Peyer's patch (tissue), 4 donors: ENCODE results near the gene MANF. TPM values are rescaled to one million over a fixed set of nuclear protein-coding genes. Genes with fewer than 3 reads are reported as not detected.
A peak's percentile ranks its signal among the peaks of the same experiment; 100 is the strongest.

Experiments used
- DNase-seq, 3 donors: peaks; one replicate each; pipeline ENCODE4 v3.0.0-alpha.2; 2017 to 2019
- H3K27ac ChIP-seq, 4 donors: fragments of 200-600 bp; sonication (generic); one replicate each; pipeline ENCODE4 v1.5.1; 2016 to 2019
- H3K27me3 ChIP-seq, 2 donors: fragments of 200-600 bp; sonication (generic); one replicate each; pipeline ENCODE4 v1.5.1; 2019
- H3K36me3 ChIP-seq, 3 donors: fragments of 200-600 bp; sonication (generic); one replicate each; pipeline ENCODE4 v1.5.1; 2016 to 2019
- H3K4me1 ChIP-seq, 4 donors: fragments of 200-600 bp; sonication (generic); one replicate each; pipeline ENCODE4 v1.5.1; 2016 to 2019
- H3K4me3 ChIP-seq, 4 donors: fragments of 200-600 bp; sonication (generic); 1 replicate in 3 of 4; 2 replicates in 1 of 4; pipeline ENCODE4 v1.5.1; 2016 to 2019; ENCODE audit warnings: mild to moderate bottlenecking in 1 of 4
- H3K9me3 ChIP-seq, 4 donors: fragments of 200-600 bp; sonication (generic); one replicate each; pipeline ENCODE4 v1.5.1; 2016 to 2019; ENCODE audit warnings: mild to moderate bottlenecking in 1 of 4
- POLR2A ChIP-seq, 2 donors: fragments of 450-650 bp; IDR thresholded peaks; one replicate each; pipeline ENCODE4 v1.5.1; 2017; ENCODE audit warnings: antibody characterized with exemption in 2 of 2, mild to moderate bottlenecking in 2 of 2, moderate library complexity in 2 of 2
- total RNA-seq, 4 donors: library from RNA; depleted of rRNA; stranded (reverse); fragments of >200 nt; gene quantifications; one replicate each; pipeline ENCODE4 v1.1.0, GENCODE V29; 2016
- TF ChIP-seq, protein P1 (sequence below), 6 experiments: fragments of 450-650 bp in 4 of 6; fragments of 200-600 bp in 2 of 6; sonication (generic) in 1 of 6; IDR thresholded peaks; one replicate each; pipeline ENCODE4 v1.5.1; 2017 to 2019; ENCODE audit warnings: antibody characterized with exemption in 6 of 6, mild to moderate bottlenecking in 3 of 6, moderate library complexity in 1 of 6

The MANF gene
- 10 to 100 TPM; 18.2 to 52.7 (median 26.4) TPM for total RNA-seq

DNA sequence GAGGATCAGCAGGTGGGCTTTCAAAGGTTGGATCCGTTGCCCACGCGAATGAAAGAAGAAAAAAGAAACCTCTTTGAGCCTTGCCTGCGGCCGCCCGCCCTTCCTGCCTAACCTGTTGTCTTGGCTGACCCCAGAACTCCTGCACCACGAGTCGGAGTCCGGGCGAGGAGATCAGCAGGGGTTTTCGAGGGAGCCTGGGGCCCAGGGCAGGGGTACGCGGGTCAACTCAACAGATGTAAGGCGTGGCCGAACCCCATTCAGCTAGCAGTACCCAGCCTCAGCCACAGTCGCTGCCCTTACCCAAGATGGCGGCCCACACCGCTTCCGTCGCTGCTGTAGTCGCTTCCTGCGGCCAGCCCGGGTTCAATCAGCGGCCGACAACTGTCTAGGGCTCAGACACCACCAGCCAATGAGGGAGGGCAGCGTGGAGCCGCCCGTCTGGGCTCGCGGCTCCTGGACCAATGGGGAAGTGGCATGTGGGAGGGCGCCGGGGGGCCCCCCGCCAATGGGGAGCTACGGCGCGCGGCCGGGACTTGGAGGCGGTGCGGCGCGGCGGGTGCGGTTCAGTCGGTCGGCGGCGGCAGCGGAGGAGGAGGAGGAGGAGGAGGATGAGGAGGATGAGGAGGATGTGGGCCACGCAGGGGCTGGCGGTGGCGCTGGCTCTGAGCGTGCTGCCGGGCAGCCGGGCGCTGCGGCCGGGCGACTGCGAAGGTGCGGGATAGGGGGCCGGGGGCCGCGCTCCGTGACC, at the start of gene MANF:
MANF (plus strand) TSS at position 566 of the 748 bp plus-strand sequence; CDS start at position 618, 52 bp downstream.
- Histone ChIP-seq H3K9me3 (no peaks in the 10 kb centered on the region), H3K36me3 (peaks cover 0 to 14% (median 0%) of the 10 kb centered on the region in 3 donors), H3K4me3 (peak within 1 kb of the TSS; percentile 61 to 92 (median 81)), H3K27me3 (no peaks in the 10 kb centered on the region), H3K27ac (peak within 1 kb of the TSS; percentile 87 to 94 (median 88)), H3K4me1 (peaks cover 0 to 43% (median 6%) of the 10 kb centered on the region in 4 donors)
- TF ChIP-seq, protein P1, sequence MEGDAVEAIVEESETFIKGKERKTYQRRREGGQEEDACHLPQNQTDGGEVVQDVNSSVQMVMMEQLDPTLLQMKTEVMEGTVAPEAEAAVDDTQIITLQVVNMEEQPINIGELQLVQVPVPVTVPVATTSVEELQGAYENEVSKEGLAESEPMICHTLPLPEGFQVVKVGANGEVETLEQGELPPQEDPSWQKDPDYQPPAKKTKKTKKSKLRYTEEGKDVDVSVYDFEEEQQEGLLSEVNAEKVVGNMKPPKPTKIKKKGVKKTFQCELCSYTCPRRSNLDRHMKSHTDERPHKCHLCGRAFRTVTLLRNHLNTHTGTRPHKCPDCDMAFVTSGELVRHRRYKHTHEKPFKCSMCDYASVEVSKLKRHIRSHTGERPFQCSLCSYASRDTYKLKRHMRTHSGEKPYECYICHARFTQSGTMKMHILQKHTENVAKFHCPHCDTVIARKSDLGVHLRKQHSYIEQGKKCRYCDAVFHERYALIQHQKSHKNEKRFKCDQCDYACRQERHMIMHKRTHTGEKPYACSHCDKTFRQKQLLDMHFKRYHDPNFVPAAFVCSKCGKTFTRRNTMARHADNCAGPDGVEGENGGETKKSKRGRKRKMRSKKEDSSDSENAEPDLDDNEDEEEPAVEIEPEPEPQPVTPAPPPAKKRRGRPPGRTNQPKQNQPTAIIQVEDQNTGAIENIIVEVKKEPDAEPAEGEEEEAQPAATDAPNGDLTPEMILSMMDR (IDR thresholded peaks at IDR 0.05): peak in 3 of 6 experiments; percentile 32 to 46 (median 41)
- TF ChIP-seq POLR2A (IDR thresholded peaks at IDR 0.05): peak; percentile 76 to 91
- DNase-seq: peak; percentile 98 to 99 (median 99)

DNA sequence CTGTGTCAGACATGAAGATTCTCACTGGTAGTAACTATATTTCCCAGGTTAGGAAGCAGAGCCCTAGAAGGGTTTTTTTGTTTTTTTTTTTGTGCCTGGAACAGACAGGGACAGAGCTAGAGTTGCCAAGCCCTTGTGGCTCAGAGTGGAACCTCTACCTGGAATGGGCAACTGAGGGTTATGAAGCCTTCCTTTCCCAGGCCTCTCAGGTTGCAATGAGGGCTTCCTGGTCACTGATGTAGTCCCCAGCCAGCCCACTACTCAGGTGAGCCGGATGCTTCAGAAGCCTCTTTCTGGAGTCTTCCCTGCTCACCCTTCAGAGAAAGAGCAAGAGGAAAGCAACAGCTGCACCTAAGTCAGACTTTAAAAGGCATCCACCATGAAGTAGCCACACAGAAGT, 48.8 kb upstream of the MANF start:
- H3K4me3 ChIP-seq: no peak overlapping the region
- H3K9me3 ChIP-seq: no peaks in the 10 kb centered on the region
- no peak for DNase-seq
- H3K27ac ChIP-seq: no peak overlapping the region
- no peaks in the 10 kb centered on the region for H3K36me3 ChIP-seq
- H3K4me1 ChIP-seq: no peaks in the 10 kb centered on the region
- TF ChIP-seq POLR2A (IDR thresholded peaks at IDR 0.05): no peak
- TF ChIP-seq, protein P1 (IDR thresholded peaks at IDR 0.05): no peak
- no peaks in the 10 kb centered on the region for H3K27me3 ChIP-seq

DNA sequence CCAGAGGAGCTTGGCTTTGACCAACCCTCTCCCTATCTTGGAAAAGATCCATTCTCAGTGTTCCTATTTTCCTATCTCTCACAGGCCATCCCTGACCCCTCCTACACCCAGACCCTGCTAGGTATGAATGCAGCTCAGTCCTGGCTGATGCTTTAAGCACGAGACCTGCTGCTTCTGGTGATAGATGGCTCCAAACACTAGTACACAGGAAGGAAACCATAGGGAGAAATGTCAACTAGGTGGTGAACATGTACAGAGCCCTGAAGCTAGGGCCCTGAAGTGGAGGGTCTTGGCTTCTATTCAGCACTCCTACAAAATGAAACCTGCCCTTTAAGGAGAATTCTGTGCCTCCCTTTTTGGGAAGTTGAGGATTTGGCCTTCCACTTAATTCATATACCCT, 47.4 kb upstream of the MANF start:
- Histone ChIP-seq H3K9me3 (no peaks in the 10 kb centered on the region), H3K4me3 (no peak overlapping the region), H3K4me1 (no peaks in the 10 kb centered on the region), H3K27ac (no peak overlapping the region), H3K36me3 (no peaks in the 10 kb centered on the region), H3K27me3 (no peaks in the 10 kb centered on the region)
- TF ChIP-seq POLR2A (IDR thresholded peaks at IDR 0.05): no peak
- TF ChIP-seq, protein P1 (IDR thresholded peaks at IDR 0.05): no peak
- DNase-seq: no peak

DNA sequence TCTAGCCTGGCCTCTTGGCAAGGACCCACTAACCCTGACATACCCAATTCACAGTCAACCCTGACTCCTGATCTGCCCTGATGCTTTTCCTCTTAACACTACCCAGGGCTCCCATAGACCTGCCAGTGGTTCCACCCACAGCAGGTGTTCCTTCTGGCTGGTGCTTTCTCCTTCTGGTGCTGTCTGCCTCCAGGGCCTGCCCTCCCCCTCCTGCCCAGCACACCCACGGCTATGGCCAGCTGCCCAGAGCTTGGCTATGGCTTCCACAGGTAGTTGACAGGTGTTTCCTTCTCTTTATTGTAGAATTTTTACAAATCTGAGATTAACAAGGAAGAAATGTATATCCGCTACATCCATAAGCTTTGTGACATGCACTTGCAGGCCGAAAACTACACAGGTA, 46.5 kb upstream of the MANF start:
- DNase-seq: no peak
- TF ChIP-seq, protein P1 (IDR thresholded peaks at IDR 0.05): no peak
- TF ChIP-seq POLR2A (IDR thresholded peaks at IDR 0.05): no peak

DNA sequence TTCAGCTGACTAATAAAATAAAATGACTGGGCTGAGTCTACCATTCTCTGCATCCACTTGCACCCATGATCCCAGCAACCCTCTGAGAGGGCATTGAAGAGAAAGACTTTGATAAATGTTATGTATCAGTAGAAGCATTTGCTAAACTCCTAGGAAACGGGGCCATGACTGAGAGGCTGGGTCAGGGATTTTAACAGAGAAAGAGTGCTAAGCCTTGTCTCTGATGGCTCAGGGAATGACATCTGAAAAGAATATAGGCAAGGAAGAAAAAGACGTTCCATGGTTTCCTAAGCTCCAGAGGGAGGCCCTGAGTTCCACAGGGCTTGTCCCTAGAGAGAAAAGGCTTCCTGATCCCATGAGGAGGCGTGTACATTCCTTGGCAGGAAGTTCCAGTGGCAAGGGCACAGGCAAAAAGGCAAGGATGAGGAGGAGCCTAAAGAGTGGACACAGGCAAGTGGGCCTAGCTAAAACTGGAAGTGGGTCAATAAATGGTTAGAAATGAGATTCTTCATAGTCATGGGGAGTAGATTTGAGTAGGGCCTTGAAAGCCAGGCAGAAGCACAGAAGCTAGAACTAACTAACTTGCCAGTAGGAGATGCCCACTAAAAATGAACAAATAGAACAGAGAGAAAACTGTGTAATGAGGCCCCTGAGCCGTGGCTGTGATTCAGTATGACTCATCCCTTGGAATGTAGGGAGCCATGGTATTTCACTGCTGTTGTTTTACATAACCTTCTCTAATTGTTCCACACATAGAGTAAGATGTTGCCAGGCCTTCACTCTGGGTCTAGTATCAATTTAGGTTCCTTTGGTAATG, 44.9 kb upstream of the MANF start:
- H3K36me3 ChIP-seq: no peaks in the 10 kb centered on the region
- no peak overlapping the region for H3K4me3 ChIP-seq
- DNase-seq: peak in 1 of 3 donors; percentile 23
- H3K9me3 ChIP-seq: no peaks in the 10 kb centered on the region
- H3K4me1 ChIP-seq: no peaks in the 10 kb centered on the region
- peak overlapping the region in 1 of 4 donors; percentile 52 for H3K27ac ChIP-seq
- TF ChIP-seq, protein P1 (IDR thresholded peaks at IDR 0.05): no peak
- TF ChIP-seq POLR2A (IDR thresholded peaks at IDR 0.05): no peak
- H3K27me3 ChIP-seq: no peaks in the 10 kb centered on the region

More for the DNA sequence above, 46.5 kb upstream of the MANF start:
- H3K4me3 ChIP-seq: no peak overlapping the region
- no peak overlapping the region for H3K27ac ChIP-seq
- H3K9me3 ChIP-seq: no peaks in the 10 kb centered on the region
- no peaks in the 10 kb centered on the region for H3K4me1 ChIP-seq
- H3K36me3 ChIP-seq: no peaks in the 10 kb centered on the region
- no peaks in the 10 kb centered on the region for H3K27me3 ChIP-seq
